ENCODE results near the gene SSTR1. TPM values are rescaled to one million over a fixed set of nuclear protein-coding genes. Genes with fewer than 3 reads are reported as not detected.

SSTR1 gene, protein sequence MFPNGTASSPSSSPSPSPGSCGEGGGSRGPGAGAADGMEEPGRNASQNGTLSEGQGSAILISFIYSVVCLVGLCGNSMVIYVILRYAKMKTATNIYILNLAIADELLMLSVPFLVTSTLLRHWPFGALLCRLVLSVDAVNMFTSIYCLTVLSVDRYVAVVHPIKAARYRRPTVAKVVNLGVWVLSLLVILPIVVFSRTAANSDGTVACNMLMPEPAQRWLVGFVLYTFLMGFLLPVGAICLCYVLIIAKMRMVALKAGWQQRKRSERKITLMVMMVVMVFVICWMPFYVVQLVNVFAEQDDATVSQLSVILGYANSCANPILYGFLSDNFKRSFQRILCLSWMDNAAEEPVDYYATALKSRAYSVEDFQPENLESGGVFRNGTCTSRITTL
- 0.07 and 0.23 TPM in 2 replicates for total RNA-seq (2014; rRNA removed)
- percentile 18 among the genes with signal in this experiment for Bru-seq, nascent RNA
- BruChase-seq, experiment 1, labeled RNA remaining after a 6-hour chase, result percentile 27 among the genes with signal in this experiment
- BruChase-seq, experiment 2, labeled RNA remaining after a 2-hour chase, result percentile 10 among the genes with signal in this experiment
- long read RNA-seq, partial matches to known transcripts, result 1 of 1 reads
- long read RNA-seq, other reads (novel, unspliced or antisense), result 0 of 1 reads

- Histone ChIP-seq H3K27ac (ENCODE audit: low read length) (no peak within 1 kb of the TSS), H3K36me3 (ENCODE audit: low read depth, low read length) (no peaks in the 10 kb centered on the region), H3K79me2 (ENCODE audit: low read length) (no peaks in the 10 kb centered on the region), H4K20me1 (ENCODE audit: low read length) (no peaks in the 10 kb centered on the region), H3K4me3 (ENCODE audit: low read length) (peak within 1 kb of the TSS; percentile 62), H3K27me3 (ENCODE audit: low read length) (peaks cover 51% of the 10 kb centered on the region), H2AFZ (ENCODE audit: low read length) (peak within 1 kb of the TSS; percentile 69), H3F3A (ENCODE audit: low read length, unreplicated experiment) (no peaks in the 10 kb centered on the region), H3K4me2 (ENCODE audit: low read length) (peak within 1 kb of the TSS; percentile 81), H3K9me3 (ENCODE audit: low read length) (no peaks in the 10 kb centered on the region), H3K9ac (ENCODE audit: low read length) (no peak within 1 kb of the TSS), H3K4me1 (ENCODE audit: insufficient read depth, low read length) (peaks cover 7% of the 10 kb centered on the region; the same call in 1 of the 2 replicates), H3K9me2 (replicated peaks; ENCODE audit: low read length) (no peaks in the 10 kb centered on the region)
- ChIA-PET POLR2A (ENCODE audit: unreplicated experiment) (no interaction called here), CTCF (no interaction called here)
- TF ChIP-seq EZH2phosphoT487 (IDR thresholded peaks at IDR 0.05; ENCODE audit: borderline replicate concordance, low read length) (0 out of 2 replicates have a peak, but pooled peaks have one; percentile 19), CTCF (conservative IDR thresholded peaks at IDR 0.05; ENCODE audit: low read depth, low read length) (no peak), EZH2 (IDR thresholded peaks at IDR 0.05; ENCODE audit: low read length, unreplicated experiment) (peak; percentile 22)
- intact Hi-C loops (cut with micrococcal nuclease), result no loop called here
- BruUV-seq (replicated peaks), result no TSS peak
- no peak for DNase-seq
- no peak for ATAC-seq
These were observed at the start of gene SSTR1 for GRCh38 chr14:38207736-38208617. Gene SSTR1 (plus strand): TSS chr14:38207904. CDS start chr14:38209390, 1,486 bp downstream.

GRCh38 chr14:38158468-38158867 is 49.2 kb upstream of the SSTR1 start:
- intact Hi-C loops (cut with micrococcal nuclease), result no loop called here
- Histone ChIP-seq H3K27me3 (ENCODE audit: low read length) (no peaks in the 10 kb centered on the region; the same call in 1 of the 2 replicates), H3K4me2 (ENCODE audit: low read length) (no peak overlapping the region), H3K79me2 (ENCODE audit: low read length) (no peaks in the 10 kb centered on the region), H3K27ac (ENCODE audit: low read length) (no peak overlapping the region), H4K20me1 (ENCODE audit: low read length) (no peaks in the 10 kb centered on the region), H3K36me3 (ENCODE audit: low read depth, low read length) (no peaks in the 10 kb centered on the region), H3K4me3 (ENCODE audit: low read length) (no peak overlapping the region), H3K9ac (ENCODE audit: low read length) (no peak overlapping the region), H3K4me1 (ENCODE audit: insufficient read depth, low read length) (no peaks in the 10 kb centered on the region), H3K9me2 (replicated peaks; ENCODE audit: low read length) (no peaks in the 10 kb centered on the region), H2AFZ (ENCODE audit: low read length) (no peak overlapping the region), H3K9me3 (ENCODE audit: low read length) (no peaks in the 10 kb centered on the region), H3F3A (ENCODE audit: low read length, unreplicated experiment) (no peaks in the 10 kb centered on the region)
- no peak for ATAC-seq
- no TSS peak for BruUV-seq (replicated peaks)
- POLR2A ChIA-PET (ENCODE audit: unreplicated experiment), result no interaction called here
- CTCF ChIA-PET, result no interaction called here
- DNase-seq, result no peak
- TF ChIP-seq EZH2phosphoT487 (IDR thresholded peaks at IDR 0.05; ENCODE audit: borderline replicate concordance, low read length) (no peak), EZH2 (IDR thresholded peaks at IDR 0.05; ENCODE audit: low read length, unreplicated experiment) (no peak), CTCF (conservative IDR thresholded peaks at IDR 0.05; ENCODE audit: low read depth, low read length) (no peak)

Measured in PC-3 (cell line).